Measurements from ENCODE around the gene WDR45B.

Gene WDR45B

DNA sequence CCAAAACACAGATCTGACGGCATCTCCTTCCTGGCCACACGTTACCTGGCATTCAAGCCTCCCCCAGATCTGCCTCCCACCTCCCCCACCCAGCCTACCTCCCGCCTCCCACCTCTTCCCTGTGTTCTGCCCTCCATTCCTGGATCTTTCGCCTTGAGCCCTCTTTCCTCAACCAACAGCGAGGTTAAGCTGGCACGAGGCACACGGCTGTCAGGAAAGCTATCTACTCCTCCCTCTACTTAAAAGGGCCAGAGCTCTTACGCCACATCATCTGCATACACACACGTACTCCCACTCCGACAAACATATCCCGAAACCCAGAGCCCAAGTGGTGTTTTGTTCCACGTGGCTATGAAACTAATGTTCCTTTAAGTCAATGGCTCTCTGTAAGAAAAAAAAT, 18.0 kb downstream of the WDR45B start:
- DNase-seq (ENCODE audit: low read depth in 3 of 3) = no peak

GRCh38 chr17:82629748-82630147, 18.5 kb downstream of the WDR45B start:
- no peak for DNase-seq (ENCODE audit: low read depth in 3 of 3)

DNA sequence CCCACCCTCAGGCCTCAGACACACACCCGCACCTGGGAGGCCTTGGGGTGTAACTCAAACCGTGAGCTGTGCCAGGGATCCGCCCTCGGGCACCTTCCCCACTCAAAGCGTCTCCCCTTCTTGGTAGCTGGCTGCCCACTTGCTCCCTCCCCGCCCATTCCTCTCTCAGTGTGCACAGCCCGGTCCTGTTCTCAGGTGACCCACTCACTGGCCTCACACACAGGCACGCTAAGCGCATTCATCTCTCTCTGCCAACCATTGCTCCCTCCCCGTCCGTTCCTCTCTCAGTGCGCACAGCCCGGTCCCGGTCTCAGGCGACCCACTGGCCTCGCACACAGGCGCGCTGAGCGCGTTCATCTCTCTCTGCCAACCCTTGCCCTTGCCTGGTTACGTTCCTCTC, 20.8 kb downstream of the WDR45B start:
- no peak for DNase-seq (ENCODE audit: low read depth in 3 of 3)

- no peak for DNase-seq (ENCODE audit: low read depth in 3 of 3)
These were observed 24.5 kb downstream of the WDR45B start for GRCh38 chr17:82623707-82624106.

DNA sequence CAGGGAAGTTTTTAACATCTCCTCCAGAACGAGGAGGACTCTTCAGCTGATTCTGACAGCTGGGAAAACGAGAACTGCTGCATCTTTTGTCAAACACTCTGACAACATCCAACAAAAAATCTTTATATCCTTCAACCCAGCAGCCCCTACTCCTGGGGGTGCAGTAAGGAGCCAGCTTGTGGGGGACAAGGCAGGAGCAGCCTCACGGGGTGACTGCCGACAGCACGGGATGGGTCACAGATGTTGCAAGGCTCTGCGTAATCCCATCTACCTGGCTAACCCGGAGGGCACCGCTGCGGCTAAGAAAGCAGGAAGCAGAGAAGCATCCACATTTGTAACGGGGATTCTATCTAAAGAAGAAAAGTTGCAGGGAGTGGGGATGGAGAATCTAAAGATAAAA, 28.6 kb downstream of the WDR45B start:
- no peak for DNase-seq (ENCODE audit: low read depth in 3 of 3)

DNA sequence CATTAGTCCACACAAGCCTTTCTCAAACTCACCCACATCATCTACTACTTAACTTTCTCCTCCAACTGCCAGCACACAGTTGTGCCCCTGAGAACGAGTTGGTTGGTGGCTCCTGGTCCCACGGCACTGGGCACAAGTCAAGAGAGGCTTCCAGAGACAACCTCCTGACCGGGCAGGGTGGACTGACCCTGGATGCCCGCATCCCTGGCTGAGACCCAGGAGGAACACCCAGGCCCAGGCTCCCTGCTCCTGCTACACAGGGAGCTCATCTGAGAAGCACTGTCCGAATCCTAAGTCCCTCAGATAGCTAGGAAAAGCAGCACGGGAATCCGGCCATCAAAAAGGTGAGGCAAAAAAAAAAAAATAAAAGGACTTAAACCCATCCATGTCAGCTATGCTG, 29.0 kb downstream of the WDR45B start:
- no peak for DNase-seq (ENCODE audit: low read depth in 3 of 3)

- DNase-seq (ENCODE audit: low read depth in 3 of 3) = no peak
These were observed 32.1 kb downstream of the WDR45B start for GRCh38 chr17:82616021-82616711.

GRCh38 chr17:82615084-82616020, 32.9 kb downstream of the WDR45B start:
- DNase-seq (ENCODE audit: low read depth in 3 of 3) = no peak

GRCh38 chr17:82614095-82614631, 34.1 kb downstream of the WDR45B start:
- DNase-seq (ENCODE audit: low read depth in 3 of 3) = no peak

DNA sequence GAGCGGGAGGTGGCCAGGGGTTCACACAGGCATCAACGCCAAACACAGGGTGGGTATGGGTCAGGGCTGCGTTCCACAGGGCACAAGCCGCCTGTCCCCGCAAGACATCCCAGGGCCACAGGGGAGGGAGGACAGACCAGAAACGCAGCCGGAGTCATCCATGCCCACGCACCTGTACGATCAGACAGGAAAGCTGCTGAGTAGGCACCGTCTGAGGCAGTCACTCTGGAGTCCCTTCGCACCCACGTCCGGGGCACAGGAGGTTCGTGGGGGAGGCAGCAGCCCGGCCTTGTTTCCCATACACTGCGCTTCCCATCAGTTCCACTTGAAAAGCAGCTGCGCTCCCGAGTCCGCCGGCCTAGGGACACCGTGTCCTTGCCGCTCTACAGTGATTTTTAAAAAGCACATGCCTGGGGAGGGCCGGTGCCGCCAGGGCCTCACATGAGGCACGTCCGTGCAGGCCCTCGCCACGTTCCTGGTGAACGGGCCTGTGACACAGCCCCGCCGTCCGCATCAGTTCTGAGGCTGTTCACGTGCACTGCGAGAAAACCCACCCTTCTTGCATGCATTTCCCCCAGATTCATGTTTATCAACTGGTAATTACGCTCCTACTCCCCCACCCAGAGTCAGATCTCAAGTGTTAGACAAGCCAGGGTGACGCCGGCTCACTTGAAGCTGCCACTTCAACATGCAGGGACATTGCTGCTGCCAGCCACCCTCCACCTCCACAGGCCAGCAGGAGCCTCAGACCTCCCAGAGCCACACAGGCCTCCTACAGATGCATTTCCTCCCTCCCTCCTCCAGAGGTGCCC, 34.8 kb downstream of the WDR45B start:
- DNase-seq (ENCODE audit: low read depth in 3 of 3) = no peak

DNA sequence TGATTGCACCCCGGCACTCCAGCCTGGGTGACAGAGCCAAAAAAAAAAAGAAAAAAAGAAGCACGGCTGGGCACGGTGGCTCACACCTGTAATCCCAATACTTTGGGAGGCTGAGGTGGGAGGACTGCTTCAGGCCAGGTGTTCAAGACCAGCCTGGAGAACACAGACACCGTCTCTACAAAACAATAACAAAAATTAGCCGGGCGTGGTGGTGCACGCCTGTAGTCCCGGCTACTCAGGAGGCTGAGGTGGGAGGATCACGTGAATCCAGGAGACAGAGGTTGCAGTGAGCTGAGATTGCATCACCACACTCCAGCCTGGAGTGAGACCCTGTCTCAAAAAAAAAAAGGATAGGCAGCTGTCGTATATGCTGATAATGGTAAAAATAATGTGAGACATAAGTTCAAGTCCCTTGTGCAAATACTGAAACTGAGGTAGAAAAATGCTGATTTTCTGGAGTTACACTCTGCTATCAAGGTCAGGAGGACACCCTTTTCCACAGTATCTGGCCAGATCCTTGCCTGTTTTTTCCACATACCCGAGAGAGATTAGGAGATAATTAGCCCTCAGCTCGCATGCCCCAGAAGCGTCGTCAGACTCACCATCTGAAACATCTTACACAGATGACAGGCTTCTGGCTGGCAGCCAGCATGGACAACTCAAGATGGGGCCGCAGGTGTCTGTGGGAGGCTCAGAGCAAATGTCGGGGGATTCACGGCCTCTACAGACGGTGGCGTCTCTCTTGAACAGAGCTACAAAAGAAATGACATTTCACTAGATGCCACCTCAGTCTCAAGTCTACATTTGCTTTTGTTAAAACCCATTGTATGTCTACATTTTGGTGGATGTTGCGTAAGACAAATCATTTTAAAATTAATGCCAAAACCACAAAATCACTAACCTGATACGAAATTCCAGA, 36.8 kb downstream of the WDR45B start:
- no peak for DNase-seq (ENCODE audit: low read depth in 3 of 3)

- DNase-seq (ENCODE audit: low read depth in 3 of 3) = no peak
These were observed 38.6 kb downstream of the WDR45B start for GRCh38 chr17:82609655-82610054.

DNA sequence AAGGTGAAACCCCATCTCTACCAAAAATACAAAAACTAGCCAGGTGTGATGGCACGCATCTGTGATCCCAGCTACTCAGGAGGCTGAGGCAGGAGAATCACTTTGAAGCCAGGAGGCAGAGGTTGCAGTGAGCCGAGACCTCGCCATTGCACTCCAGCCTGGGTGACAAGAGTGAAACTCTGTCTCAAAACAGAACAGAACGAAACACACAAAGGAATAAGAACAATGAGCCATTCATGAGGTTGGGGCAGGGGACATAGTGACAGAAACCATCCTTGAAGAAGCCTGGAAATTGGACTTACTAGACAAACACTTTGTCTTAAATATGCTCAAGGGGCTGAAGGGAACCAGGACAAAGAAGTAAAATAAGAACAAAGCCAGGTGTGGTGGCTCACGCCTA, 39.4 kb downstream of the WDR45B start:
- DNase-seq (ENCODE audit: low read depth in 3 of 3) = no peak

- no peak for DNase-seq (ENCODE audit: low read depth in 3 of 3)
These were observed 42.2 kb downstream of the WDR45B start for GRCh38 chr17:82605939-82606600.

GRCh38 chr17:82604532-82604931, 43.7 kb downstream of the WDR45B start:
- DNase-seq (ENCODE audit: low read depth in 3 of 3) = no peak

DNA sequence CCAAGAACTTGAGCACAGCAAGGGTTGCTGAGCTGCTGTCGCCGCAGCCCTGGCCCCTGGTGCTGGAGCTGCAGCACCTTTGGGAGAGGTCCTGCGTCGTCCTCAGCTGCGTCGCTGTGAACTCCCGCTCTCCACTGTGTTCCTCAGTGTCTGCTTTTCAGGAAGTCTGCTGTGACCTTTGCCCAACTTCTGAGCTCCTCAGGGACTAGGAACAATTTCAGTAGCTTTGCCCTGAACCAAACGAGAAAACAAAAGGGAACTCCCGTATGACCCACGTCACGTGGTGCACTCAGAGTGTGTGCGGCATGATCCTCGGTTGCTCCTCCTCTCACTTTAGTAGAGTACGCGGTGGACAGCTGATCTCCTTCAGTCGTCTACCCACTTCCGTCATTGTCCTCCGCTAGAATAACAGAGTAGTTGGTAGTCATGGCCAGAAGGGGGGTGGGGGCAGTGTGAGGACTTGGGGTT, 44.2 kb downstream of the WDR45B start:
- DNase-seq (ENCODE audit: low read depth in 3 of 3) = no peak

DNA sequence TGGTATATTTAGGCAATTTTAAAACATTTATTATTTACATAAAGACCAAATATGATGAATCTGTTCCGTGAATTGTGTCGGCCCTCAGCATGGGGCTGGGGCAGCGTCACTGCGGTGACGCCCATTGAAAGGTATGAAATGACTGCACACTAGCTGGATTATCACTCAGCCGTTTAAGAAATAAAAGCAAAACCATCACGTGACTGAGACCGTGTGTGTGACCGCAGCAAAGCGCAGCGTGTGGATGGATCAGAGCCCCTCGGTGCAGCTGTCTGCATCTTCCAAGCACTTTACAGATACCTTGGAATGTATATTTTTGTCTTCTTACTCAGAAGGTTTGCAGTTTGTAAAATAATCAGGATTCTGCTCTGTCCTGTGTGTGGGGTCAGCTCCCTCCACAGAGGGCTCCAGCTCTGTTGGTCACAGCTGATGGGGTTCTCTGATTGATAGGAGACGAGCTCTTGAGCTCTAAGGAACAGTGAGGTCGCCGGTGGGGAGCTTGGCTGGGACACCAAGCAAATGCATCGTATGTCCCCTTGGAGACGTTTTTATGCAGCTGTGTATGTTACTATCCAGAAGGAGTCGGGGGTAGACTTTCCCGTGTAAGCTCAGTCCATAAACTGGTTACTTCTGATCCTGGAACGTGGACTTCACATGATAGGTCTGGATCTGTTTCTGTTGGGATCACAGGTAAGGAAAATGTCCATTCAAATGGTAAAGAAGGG, 45.1 kb downstream of the WDR45B start:
- DNase-seq (ENCODE audit: low read depth in 3 of 3) = no peak

DNA sequence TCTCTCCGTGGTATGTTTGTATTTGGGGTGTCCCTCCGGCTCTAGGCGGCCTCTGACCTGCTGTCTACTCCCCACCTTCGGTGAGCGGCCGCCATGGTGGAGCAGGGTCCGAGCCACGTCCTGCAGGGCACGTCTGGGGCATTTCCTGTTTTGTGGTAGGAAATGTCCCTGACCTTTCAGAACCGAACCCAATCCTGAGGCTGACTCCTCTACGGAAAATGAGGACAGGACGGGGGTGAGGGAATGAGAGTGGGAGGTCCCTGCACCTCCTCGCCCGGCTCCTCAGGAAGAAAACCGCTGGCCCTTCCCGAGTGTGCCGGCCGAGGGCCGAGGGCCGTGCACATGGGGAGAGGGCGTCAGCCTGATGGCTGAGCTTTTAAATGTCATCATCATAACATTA, 45.8 kb downstream of the WDR45B start:
- no peak for DNase-seq (ENCODE audit: low read depth in 3 of 3)

- no peak for DNase-seq (ENCODE audit: low read depth in 3 of 3)
These were observed 46.7 kb downstream of the WDR45B start for GRCh38 chr17:82601447-82602000.
